Measurements from ENCODE around the gene ADGRL3. TPM values are rescaled to one million over a fixed set of nuclear protein-coding genes. Genes with fewer than 3 reads are reported as not detected.

The ADGRL3 gene
- total RNA-seq, 2 experiments from 2014 or later = not detected

DNA sequence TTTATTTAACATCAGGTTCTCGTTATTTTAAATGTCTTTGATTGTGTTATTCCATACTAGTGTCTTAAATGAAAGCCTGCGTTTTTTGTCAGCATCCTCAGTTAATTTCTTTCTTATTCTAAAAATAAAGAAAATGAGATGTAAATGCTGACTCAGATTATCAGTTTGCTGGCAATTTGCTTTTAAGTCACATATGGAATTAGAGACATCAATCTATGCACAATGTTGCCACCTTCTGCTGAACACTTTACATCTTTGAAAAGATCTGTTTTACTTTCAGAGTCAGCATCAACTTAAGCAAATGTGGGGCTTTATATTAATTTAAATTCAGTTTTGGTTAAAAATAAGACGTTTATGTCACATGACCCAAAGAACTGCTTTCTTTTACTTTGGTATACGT, 99.2 kb downstream of the ADGRL3 start:
- DNase-seq = no peak
- POLR2A ChIA-PET = no interaction called here
- CTCF ChIA-PET = no interaction called here
- no peaks in the 10 kb centered on the region for H3K4me1 Mint-ChIP-seq (ENCODE audit: low read depth)
- H3K9me3 Mint-ChIP-seq = peaks cover 2% of the 10 kb centered on the region
- H3K27me3 Mint-ChIP-seq = no peaks in the 10 kb centered on the region
- H3K4me3 Mint-ChIP-seq = no peak overlapping the region
- H3K36me3 Mint-ChIP-seq = no peaks in the 10 kb centered on the region
- intact Hi-C loops (cut with micrococcal nuclease) = no loop called here
- no peak overlapping the region for H3K27ac Mint-ChIP-seq

DNA sequence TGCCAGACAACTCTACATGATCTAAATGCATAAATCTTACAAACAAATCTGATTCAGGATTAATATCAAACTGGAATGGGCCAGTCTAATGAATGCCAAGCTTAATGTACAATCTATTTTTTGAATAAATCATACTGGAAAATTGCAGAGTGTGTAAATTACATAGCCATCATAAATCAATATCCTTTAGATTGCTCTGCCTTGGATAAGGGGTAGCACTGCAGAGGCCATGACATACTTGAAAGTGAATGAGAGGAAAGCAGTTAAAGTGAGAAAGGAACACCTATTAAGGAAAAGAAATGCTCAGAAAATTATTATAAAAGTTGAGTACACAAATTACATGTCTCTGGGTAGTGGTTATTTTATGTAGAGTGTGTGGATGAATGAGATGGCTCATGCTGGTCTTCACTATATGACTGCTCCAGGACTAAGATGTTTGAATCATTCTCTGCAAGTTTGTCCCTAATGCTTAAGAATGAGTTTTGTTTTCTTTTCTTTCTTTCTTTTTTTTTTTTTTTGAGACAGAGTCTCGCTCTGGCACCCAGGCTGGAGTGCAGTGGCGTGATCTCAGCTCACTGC, 100.2 kb downstream of the ADGRL3 start:
- H3K9me3 Mint-ChIP-seq = peaks cover 5% of the 10 kb centered on the region
- no peak overlapping the region for H3K27ac Mint-ChIP-seq
- ChIA-PET CTCF (no interaction called here), POLR2A (no interaction called here)
- H3K27me3 Mint-ChIP-seq = no peaks in the 10 kb centered on the region
- no peak overlapping the region for H3K4me3 Mint-ChIP-seq
- no peak for DNase-seq
- no peaks in the 10 kb centered on the region for H3K36me3 Mint-ChIP-seq
- H3K4me1 Mint-ChIP-seq (ENCODE audit: low read depth) = no peaks in the 10 kb centered on the region
- intact Hi-C loops (cut with micrococcal nuclease) = no loop called here

DNA sequence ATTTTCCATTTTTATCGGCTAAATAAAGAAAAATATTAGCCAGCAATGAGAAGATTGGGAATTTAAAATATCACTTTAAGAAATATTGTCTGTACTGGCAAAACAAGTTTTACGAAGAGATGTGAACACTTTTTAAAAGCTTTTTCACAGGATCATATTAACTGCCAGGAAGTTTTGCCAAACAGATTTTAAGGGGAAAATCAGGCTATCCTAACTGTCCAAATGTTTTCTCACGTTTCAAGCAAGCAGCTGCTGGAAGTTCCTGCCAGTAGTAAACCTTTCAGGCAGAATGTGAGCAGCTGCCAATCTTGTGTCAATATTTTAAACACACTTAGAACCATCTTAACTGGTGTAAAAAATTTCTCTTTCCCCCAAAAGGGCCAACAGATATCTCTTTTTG, 101.1 kb downstream of the ADGRL3 start:
- Mint-ChIP-seq H3K9me3 (peaks cover 2% of the 10 kb centered on the region), H3K27me3 (no peaks in the 10 kb centered on the region), H3K4me3 (no peak overlapping the region), H3K36me3 (no peaks in the 10 kb centered on the region), H3K27ac (no peak overlapping the region), H3K4me1 (ENCODE audit: low read depth) (no peaks in the 10 kb centered on the region)
- DNase-seq = no peak
- POLR2A ChIA-PET = no interaction called here
- CTCF ChIA-PET = no interaction called here
- intact Hi-C loops (cut with micrococcal nuclease) = no loop called here

DNA sequence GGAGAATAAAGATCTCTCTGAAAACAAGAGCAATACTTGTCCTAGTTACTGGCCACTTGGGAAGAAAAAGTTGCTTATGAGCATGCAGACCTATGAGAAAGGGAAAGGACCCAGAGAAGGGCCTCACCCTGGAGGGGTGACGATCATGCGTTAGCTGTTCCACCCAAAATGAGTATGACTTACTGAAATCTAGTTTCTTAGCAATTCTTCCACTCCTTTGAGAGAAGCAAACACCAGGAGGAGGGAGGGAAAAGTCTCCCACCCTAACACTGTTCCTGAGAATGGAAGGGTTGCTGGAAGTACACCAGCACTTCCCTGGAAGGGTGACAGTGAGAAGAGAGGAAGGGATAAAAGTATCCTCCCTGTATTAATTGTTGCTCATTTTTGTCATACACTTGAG, 107.9 kb downstream of the ADGRL3 start:
- ChIA-PET POLR2A (no interaction called here), CTCF (interaction anchor here (0.6 kb wide), 1 partner anchor 58 kb away, joined by 3 read pairs; no protein-coding TSS in a partner anchor)
- Mint-ChIP-seq H3K27me3 (no peaks in the 10 kb centered on the region), H3K9me3 (peaks cover 15% of the 10 kb centered on the region), H3K36me3 (no peaks in the 10 kb centered on the region), H3K27ac (no peak overlapping the region), H3K4me1 (ENCODE audit: low read depth) (no peaks in the 10 kb centered on the region), H3K4me3 (no peak overlapping the region)
- intact Hi-C loops (cut with micrococcal nuclease) = no loop called here
- no peak for DNase-seq

DNA sequence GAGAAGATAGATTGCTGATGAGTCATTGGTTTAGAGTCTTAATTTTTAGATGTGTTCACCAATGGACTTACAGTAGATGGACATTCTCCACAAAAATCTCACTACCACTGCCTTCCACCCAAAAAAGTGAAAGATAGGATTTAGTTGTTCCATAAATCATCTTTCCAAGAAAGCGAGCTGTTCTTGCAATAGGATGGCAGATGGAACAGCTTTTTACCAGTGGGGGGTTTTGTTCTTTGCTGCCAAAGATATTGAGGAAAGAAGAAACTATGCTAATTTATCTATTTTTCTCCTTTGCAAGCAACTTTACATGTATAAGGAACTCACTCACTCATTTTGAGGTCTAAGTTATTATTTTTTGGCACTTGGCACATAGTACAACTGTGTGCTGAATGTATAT, 109.5 kb downstream of the ADGRL3 start:
- Mint-ChIP-seq H3K27me3 (no peaks in the 10 kb centered on the region), H3K36me3 (no peaks in the 10 kb centered on the region), H3K4me1 (ENCODE audit: low read depth) (no peaks in the 10 kb centered on the region), H3K4me3 (no peak overlapping the region), H3K27ac (no peak overlapping the region), H3K9me3 (peaks cover 16% of the 10 kb centered on the region)
- CTCF ChIA-PET = no interaction called here
- intact Hi-C loops (cut with micrococcal nuclease) = no loop called here
- POLR2A ChIA-PET = no interaction called here
- no peak for DNase-seq

DNA sequence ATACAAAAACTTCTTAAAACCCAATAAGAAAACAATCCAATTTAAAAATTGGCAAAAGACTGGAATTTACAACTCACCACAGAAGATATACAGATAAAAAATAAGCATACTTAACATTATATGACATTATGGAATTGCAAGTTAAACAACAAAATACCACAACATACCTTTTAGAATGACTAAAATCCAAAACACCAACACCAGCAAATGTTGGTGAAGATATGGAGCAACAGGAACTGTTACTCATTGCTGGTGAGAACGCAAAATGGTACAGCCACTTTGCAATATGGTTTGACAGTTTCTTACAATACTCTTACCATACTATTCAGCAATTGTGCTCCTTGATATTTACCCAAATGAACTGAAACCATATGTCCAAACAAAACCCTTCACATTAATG, 112.4 kb downstream of the ADGRL3 start:
- H3K27me3 Mint-ChIP-seq = no peaks in the 10 kb centered on the region
- intact Hi-C loops (cut with micrococcal nuclease) = no loop called here
- POLR2A ChIA-PET = no interaction called here

DNA sequence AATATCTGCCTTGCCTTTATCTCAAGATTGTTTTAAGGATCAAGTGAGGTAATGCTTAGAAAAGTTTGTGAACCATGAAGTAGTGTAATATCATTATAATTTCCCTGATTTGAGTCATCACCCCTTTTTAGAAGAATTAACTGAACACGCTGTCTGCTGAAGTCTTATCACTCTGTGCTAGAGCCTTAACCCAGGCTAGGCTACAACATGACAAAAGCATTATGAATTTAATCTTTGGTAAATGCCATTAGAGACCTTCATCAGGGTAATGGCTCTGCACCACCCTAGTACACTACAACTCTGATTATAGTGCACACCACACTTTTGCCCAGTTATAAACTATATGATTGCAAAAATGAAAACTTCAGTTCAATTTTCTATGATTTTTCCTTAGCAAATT, 118.3 kb downstream of the ADGRL3 start:
- H3K27ac Mint-ChIP-seq = no peak overlapping the region
- POLR2A ChIA-PET = no interaction called here
- intact Hi-C loops (cut with micrococcal nuclease) = no loop called here
- CTCF ChIA-PET = no interaction called here
- H3K4me1 Mint-ChIP-seq (ENCODE audit: low read depth) = no peaks in the 10 kb centered on the region
- H3K27me3 Mint-ChIP-seq = no peaks in the 10 kb centered on the region
- peaks cover 22% of the 10 kb centered on the region for H3K9me3 Mint-ChIP-seq
- H3K36me3 Mint-ChIP-seq = no peaks in the 10 kb centered on the region
- no peak overlapping the region for H3K4me3 Mint-ChIP-seq
- DNase-seq = no peak

More for the DNA sequence above, 112.4 kb downstream of the ADGRL3 start:
- H3K27ac Mint-ChIP-seq = no peak overlapping the region
- no peak overlapping the region for H3K4me3 Mint-ChIP-seq
- peaks cover 18% of the 10 kb centered on the region for H3K9me3 Mint-ChIP-seq
- no peaks in the 10 kb centered on the region for H3K4me1 Mint-ChIP-seq (ENCODE audit: low read depth)
- CTCF ChIA-PET = no interaction called here
- H3K36me3 Mint-ChIP-seq = no peaks in the 10 kb centered on the region
- DNase-seq = no peak

DNA sequence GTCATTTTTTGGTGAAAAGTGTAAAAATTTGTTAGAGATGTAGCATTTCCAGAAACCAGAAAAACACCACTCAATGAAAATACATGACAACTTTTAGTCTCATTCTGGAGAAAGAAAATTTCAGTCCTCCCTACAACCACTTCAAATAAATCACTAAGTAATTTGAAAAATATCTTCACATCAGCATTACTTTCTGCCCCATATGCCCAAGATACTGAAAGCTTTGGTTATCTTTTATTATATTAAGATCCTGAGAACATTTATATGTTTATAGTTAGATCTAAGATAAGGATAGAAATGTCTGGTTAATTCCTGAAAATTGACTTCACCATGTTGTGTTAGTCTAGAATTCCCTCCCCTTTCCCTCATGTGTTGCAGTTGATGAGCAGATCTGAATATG, 119.0 kb downstream of the ADGRL3 start:
- Mint-ChIP-seq H3K4me3 (no peak overlapping the region), H3K9me3 (peaks cover 29% of the 10 kb centered on the region), H3K27ac (no peak overlapping the region), H3K4me1 (ENCODE audit: low read depth) (no peaks in the 10 kb centered on the region), H3K36me3 (no peaks in the 10 kb centered on the region), H3K27me3 (no peaks in the 10 kb centered on the region)
- DNase-seq = no peak
- ChIA-PET CTCF (no interaction called here), POLR2A (no interaction called here)
- intact Hi-C loops (cut with micrococcal nuclease) = no loop called here

DNA sequence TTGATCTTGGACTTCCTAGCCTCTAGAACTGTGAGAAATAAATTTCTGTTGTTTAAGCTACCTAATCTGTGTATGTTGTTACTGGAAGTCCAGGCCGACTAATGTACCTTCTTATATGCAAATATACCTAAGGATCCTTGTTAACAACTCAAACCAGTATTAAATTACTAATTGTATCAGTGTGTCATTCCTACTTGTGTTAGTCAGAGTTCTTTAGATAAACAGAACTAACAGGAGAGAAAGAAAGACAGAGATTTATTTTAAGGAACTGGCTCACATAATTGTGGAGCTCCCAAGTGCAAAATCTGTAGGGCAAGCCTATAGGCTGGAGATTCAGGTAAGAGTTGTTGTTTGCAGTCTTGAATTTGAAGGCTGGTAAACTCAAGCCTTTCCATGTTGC, 120.0 kb downstream of the ADGRL3 start:
- H3K4me3 Mint-ChIP-seq = no peak overlapping the region
- no peaks in the 10 kb centered on the region for H3K27me3 Mint-ChIP-seq
- H3K36me3 Mint-ChIP-seq = no peaks in the 10 kb centered on the region
- ChIA-PET POLR2A (no interaction called here), CTCF (interaction anchor here (0.6 kb wide), 1 partner anchor 10 kb away, joined by 3 read pairs; no protein-coding TSS in a partner anchor)
- no peak overlapping the region for H3K27ac Mint-ChIP-seq
- peaks cover 24% of the 10 kb centered on the region for H3K9me3 Mint-ChIP-seq
- H3K4me1 Mint-ChIP-seq (ENCODE audit: low read depth) = no peaks in the 10 kb centered on the region
- intact Hi-C loops (cut with micrococcal nuclease) = no loop called here
- no peak for DNase-seq

DNA sequence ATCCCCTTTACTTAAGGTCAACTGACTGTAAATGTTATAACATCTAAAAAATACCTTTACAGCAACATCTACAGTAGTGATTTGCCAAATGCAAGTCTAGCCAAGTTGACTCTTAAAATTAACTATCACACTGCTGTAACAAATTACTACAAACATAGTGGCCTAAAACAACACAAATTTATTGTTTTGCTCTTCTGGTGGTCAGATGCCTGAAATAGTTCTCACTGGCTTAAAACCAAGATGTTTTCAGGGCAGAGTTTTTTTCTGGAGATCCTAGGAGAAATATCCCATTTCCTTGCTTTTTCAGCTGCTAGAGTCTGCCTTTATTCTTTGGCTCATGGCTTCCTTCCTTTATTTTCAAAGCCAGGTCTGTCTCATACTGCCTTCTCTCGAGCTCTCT, 120.5 kb downstream of the ADGRL3 start:
- ChIA-PET CTCF (interaction anchor here (0.6 kb wide), 1 partner anchor 9 kb away, joined by 3 read pairs; no protein-coding TSS in a partner anchor), POLR2A (no interaction called here)
- H3K27me3 Mint-ChIP-seq = no peaks in the 10 kb centered on the region
- no peak overlapping the region for H3K27ac Mint-ChIP-seq
- no peak for DNase-seq
- H3K4me1 Mint-ChIP-seq (ENCODE audit: low read depth) = no peaks in the 10 kb centered on the region
- intact Hi-C loops (cut with micrococcal nuclease) = no loop called here
- H3K36me3 Mint-ChIP-seq = no peaks in the 10 kb centered on the region
- H3K9me3 Mint-ChIP-seq = peaks cover 22% of the 10 kb centered on the region
- H3K4me3 Mint-ChIP-seq = no peak overlapping the region

DNA sequence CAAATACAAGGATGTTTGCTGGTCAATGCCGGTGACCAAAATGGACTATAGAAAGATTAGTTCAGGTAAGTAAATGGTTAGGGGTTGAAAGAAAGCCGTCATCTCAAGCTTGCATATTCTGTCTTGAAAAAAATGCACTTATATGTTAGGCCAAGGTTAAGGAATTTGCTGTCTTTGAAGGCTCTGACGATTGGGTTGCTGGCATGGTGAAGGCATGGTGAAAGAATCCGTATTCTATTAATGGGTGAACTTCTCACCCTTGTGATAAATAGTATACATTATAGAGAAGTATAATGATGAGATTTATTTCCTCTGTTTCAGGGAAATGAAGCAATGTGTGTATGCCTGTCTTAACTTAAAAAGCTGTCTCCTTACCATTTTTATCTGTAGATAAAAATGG, 132.6 kb downstream of the ADGRL3 start:
- no peak overlapping the region for H3K4me3 Mint-ChIP-seq
- H3K9me3 Mint-ChIP-seq = peaks cover 8% of the 10 kb centered on the region
- H3K27ac Mint-ChIP-seq = no peak overlapping the region
- intact Hi-C loops (cut with micrococcal nuclease) = no loop called here
- H3K27me3 Mint-ChIP-seq = no peaks in the 10 kb centered on the region
- H3K4me1 Mint-ChIP-seq (ENCODE audit: low read depth) = no peaks in the 10 kb centered on the region
- H3K36me3 Mint-ChIP-seq = no peaks in the 10 kb centered on the region
- CTCF ChIA-PET = no interaction called here
- no peak for DNase-seq
- POLR2A ChIA-PET = no interaction called here

DNA sequence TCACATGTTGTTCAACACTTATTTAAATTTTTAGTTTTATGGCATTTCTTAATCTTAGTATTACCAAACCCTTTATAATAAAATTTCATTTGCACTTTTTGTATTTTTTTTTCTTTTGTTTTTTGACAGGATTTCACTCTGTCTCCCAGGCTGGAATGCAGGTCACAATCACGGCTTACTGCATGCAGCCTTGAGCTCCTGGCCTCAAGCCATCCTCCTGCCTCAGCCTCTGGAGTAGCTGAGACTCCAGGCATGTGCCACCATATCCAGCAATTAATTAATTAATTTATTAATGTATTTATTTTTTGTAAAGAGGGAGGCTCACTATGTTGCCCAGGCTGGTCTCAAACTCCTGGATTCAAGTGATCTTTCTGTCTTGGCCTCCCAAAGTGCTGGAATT, 133.4 kb downstream of the ADGRL3 start:
- Mint-ChIP-seq H3K9me3 (peaks cover 11% of the 10 kb centered on the region), H3K27ac (no peak overlapping the region), H3K4me3 (no peak overlapping the region), H3K36me3 (no peaks in the 10 kb centered on the region), H3K4me1 (ENCODE audit: low read depth) (no peaks in the 10 kb centered on the region), H3K27me3 (no peaks in the 10 kb centered on the region)
- intact Hi-C loops (cut with micrococcal nuclease) = no loop called here
- ChIA-PET CTCF (no interaction called here), POLR2A (no interaction called here)
- no peak for DNase-seq

DNA sequence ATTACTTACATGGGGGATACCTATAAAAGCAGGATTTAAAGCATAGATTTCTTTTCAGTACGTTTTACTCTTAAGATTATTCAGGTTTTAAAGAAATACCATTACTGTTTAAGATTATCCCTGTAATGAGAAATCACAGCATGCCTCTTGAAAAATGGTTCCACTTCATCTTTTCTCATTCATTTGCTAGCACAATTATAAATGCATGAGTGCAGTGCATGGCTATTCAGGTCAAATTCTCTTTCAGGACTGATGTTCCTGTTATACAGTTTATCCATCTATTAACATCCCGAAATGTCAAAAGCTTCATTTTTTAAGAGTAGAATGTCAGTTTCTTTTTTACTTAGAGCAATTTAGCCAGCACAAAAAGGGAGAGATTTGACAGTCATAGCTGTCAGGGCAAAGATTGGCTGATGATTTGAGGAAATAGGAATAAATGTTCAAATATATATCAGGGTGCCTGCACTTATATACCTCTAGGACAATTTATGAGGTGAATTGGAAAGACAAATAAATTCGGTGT, 135.2 kb downstream of the ADGRL3 start:
- Mint-ChIP-seq H3K9me3 (peaks cover 12% of the 10 kb centered on the region), H3K36me3 (no peaks in the 10 kb centered on the region), H3K4me1 (ENCODE audit: low read depth) (no peaks in the 10 kb centered on the region), H3K4me3 (no peak overlapping the region), H3K27ac (no peak overlapping the region), H3K27me3 (no peaks in the 10 kb centered on the region)
- intact Hi-C loops (cut with micrococcal nuclease) = no loop called here
- DNase-seq = no peak
- ChIA-PET CTCF (no interaction called here), POLR2A (no interaction called here)

Data from activated CD4-positive, alpha-beta memory T cell treated with anti-CD3 and anti-CD28 coated beads for 36 hours (primary cell).